Stimulated activated CD4-positive, alpha-beta T cell treated with anti-CD3 and anti-CD28 coated beads, Interleukin-2, amount 100 ng/mL, for 48 hours (primary cell): ENCODE measurements around the gene MB.

Source experiments
- DNase-seq, 2 donors: peaks; one replicate each; pipeline ENCODE4 v3.0.0-alpha.2; 2020

MB gene

GRCh38 chr22:35592418-35592967 is 24.6 kb downstream of the MB start:
- no peak for DNase-seq

GRCh38 chr22:35591714-35592417 is 25.3 kb downstream of the MB start:
- DNase-seq = no peak

- no peak for DNase-seq
These were observed 26.4 kb downstream of the MB start for GRCh38 chr22:35590634-35591295.

- DNase-seq = no peak
These were observed 27.4 kb downstream of the MB start for GRCh38 chr22:35589756-35590093.

- DNase-seq = no peak
These were observed 27.9 kb downstream of the MB start for GRCh38 chr22:35589071-35589755.

GRCh38 chr22:35587896-35588295 is 29.2 kb downstream of the MB start:
- DNase-seq = no peak

- no peak for DNase-seq
These were observed 29.7 kb downstream of the MB start for GRCh38 chr22:35587447-35587870.

GRCh38 chr22:35586771-35587170 is 30.4 kb downstream of the MB start:
- no peak for DNase-seq

- peak; percentile 44 to 48 for DNase-seq
These were observed 34.1 kb downstream of the MB start for GRCh38 chr22:35582861-35583670.

- no peak for DNase-seq
These were observed 34.8 kb downstream of the MB start for GRCh38 chr22:35582218-35582860.

GRCh38 chr22:35581023-35581413 is 36.1 kb downstream of the MB start:
- no peak for DNase-seq

GRCh38 chr22:35580351-35581022 is 36.6 kb downstream of the MB start:
- no peak for DNase-seq

- no peak for DNase-seq
These were observed 38.1 kb downstream of the MB start for GRCh38 chr22:35578836-35579575.

GRCh38 chr22:35577799-35578659 is 39.1 kb downstream of the MB start:
- no peak for DNase-seq

GRCh38 chr22:35576671-35577070 is 40.5 kb downstream of the MB start:
- no peak for DNase-seq

- DNase-seq = no peak
These were observed 41.9 kb downstream of the MB start for GRCh38 chr22:35575116-35575748.

- no peak for DNase-seq
These were observed 44.6 kb downstream of the MB start for GRCh38 chr22:35572556-35572955.

- no peak for DNase-seq
These were observed 46.4 kb downstream of the MB start for GRCh38 chr22:35570686-35571194.

- no peak for DNase-seq
These were observed 47.2 kb downstream of the MB start for GRCh38 chr22:35569916-35570315.
